NCI-H128 (cell line): Measurements from ENCODE around the gene CCDC88C.

ENCODE experiments used
- DNase-seq: peaks from one replicate; lab custom pipeline; 2025; ENCODE audit not compliant: unreplicated experiment; lab: John Stamatoyannopoulos, UW

CCDC88C gene

DNA sequence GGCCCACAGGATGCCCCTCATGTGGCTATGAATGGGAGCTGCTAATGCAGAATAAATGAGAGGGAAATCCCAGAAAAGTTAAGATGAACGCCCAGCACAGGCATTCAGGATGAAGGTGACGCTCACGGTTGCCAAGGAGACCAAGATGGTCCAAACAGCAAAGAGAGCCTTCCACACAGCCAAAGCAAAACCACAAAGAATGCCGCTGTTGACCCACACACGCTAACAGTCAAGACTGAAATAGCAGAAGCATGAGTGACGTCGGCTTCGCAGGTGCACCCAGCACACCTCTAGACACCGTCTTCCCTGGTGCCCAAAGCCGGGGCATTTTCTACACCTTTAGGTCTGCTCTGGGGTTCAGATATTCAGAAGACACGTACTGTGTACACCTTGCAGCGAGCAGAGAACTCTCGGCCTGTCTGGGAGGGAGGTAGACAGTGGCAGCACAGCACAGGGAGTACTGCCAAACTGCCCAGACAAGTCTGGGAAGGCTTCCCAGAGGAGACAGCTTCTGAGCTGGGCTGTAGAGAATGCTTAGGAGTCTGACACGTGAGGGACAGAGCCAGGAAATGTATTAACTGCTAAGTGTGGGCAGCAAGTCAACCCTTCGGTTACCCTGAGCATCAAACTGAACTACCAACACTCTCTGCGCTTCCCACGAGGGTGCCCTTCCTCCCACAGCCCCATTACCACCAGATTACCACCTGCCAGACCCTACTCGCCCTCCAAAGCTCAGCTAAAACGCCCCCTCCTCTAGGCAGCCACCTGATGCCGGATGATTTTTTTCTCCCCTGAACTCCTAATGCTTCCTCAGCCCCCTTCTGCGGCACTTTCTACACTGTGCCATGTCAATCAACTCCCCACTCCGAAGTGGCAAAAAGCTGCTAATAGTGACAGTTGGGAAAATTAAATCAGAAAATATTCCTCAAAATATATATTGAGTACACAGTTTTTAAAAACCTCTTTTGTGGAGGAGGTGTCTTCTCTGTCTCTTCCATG lies 50.1 kb downstream of the CCDC88C start:
- DNase-seq: no peak

GRCh38 chr14:91366749-91367148 lies 50.9 kb downstream of the CCDC88C start:
- no peak for DNase-seq

GRCh38 chr14:91365552-91365951 lies 52.1 kb downstream of the CCDC88C start:
- no peak for DNase-seq

GRCh38 chr14:91364524-91365270 lies 52.9 kb downstream of the CCDC88C start:
- no peak for DNase-seq

- no peak for DNase-seq
These were observed 53.7 kb downstream of the CCDC88C start for GRCh38 chr14:91363776-91364523.

DNA sequence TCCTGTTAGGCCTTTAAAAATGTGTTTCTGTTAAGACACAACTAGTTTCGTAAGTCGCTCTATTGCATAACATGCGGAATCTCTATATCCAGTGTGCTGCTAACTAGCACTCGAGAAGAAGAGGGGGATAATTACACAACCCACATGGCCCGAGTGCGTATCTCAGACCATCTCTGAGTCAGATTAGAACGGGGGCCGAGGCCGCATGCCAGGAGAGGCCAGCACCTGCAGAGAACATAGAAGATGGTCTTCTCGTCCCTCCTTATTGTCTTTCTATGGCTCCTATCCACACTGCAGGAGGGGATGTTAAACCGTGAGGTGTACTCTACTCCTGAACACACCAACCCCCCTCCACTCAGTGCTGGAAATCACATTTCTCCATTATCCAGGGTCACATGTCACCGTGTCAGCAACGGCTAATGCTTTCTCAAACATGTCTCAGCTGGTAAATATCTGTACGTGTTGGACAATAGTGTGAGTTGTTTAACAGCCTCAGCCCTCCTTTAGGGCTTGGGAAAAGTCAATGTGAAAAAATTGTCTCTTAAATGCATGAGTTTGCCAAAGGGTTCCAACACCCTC lies 56.3 kb downstream of the CCDC88C start:
- no peak for DNase-seq

DNA sequence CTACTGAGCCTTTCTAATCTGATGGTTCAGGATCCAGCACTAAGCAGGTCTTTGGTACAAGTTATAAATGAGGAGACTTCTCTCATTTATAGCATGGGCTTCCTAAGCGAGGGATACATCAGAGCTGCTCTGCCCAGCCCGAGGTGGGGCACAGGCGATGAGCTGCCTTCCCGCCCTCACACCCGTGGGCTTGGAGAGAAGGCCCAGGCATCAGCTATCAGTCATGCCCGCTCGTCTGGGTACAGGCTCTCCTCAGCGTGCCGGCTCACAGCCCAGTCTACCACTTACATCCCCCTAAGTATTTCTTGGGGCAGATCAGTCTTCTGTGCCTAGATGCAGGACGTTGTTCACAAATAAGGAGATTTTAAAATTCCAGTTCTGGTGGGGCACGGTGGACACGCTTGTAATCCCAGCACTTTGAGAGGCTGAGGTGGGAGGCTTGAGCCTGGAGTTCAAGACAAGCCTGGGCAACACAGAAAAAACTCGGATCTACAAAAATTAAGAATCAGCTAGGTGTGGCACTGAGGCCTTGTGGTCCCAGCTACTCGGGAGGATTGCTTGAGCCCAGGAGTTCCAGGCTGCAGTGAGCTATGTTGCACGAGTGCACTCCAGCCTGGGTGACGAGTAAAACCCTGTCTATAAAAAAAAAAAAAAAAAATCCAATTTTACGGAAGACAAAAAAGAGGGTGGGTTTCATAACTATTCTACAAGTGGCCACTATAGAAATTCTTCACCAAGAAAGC lies 57.0 kb downstream of the CCDC88C start:
- DNase-seq: no peak

DNA sequence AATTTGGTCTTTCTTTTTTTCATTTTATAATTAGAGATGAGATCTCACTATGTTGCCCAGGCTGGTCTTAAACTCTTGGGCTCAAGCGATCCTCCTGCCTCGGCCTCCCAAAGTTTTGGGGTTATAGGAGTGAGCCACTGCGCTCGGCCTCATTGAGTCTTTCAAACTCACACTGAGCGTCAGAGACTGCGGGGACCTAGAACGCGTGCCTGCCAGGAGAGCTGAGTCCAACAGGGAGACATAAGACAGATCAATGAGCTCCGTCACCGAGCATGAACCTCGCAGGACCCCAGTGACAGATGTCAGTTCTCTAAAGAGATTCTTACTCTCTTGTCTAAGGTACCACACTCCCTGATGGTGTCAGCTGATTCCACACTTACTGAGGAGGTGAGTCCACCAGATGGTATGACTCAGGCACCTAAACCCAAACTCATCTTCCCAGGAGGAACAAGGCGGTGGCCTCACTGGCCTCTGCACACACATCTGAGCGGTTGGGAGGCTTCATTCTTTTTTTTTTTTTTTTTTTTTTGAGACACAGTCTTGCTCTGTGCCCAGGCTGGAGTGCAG lies 58.9 kb downstream of the CCDC88C start:
- DNase-seq: no peak

DNA sequence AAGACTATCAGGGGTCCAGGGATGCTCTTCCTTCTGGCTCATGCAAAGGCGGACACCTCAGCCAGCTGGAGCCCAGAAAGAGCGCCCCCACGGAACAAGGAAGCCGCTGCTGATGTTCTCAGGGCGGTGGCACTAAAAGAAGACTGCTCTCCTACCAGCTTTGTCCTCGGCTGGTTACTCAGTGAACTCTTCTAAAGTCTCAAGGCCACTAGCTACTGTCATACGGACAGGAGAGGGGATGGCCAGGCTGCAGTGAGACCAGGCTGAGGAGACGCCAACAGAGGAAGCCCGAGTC lies 59.6 kb downstream of the CCDC88C start:
- DNase-seq: no peak

- no peak for DNase-seq
These were observed 60.2 kb downstream of the CCDC88C start for GRCh38 chr14:91357272-91358024.

DNA sequence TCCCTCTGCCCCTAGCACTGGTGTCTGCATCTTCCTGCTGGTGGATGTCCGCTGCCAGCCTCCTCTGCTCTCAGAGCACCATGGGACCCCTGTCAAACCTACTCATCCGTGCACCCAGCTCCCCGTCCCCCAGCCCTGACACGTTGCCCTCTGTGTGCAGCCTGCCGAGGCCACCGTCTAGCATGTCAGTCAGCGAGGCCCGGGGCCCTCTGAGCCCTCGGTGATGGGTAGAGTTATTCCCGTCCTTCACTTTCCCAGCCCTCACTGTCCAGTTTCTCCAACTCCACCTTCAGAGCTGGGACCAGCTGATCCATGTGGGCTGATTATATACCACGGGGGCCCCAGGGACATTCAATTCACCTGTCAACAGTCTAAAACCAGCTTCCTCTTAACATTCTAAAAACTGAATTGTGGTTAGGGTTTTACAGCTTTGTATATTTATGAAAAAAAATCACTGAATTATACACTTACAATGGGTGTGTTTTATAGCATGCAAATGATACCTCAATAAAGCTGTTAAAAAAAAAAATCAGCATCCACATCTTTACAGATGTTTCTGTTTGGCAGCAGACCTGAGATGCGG lies 61.3 kb downstream of the CCDC88C start:
- DNase-seq: no peak

- no peak for DNase-seq
These were observed 62.5 kb downstream of the CCDC88C start for GRCh38 chr14:91354979-91355685.

DNA sequence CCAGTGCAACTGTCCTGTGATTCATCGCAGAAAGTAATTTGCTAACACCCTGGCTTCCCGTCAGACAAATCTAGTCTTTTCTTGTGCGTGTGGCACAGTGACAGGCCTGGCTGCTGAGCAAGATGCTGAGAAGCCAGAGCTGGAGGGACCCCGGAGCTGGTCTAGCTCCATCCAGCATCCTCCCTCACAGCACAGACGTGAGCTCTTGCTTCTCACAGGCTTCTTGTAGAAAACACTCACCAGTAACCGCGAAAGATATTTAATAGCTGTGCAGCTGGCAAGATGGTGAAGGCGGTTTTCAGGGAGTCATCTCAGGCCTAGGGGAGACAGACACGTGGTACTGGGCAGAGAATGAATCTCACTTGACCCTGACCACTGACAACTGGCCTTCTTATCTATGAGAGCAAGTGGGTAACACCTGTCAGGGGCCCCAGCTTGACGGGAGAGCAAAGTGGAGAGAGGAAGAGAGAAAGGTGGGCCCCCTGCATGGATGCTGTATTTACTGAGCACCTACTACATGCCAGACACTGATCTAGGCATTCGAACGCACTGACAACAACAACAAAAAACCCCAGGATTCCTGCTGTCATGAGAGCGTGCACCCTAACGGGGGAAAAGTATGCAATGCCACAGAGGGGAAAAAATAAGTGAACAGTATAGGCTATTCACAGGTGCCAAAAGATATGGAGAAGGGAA lies 63.3 kb downstream of the CCDC88C start:
- no peak for DNase-seq

- no peak for DNase-seq
These were observed 64.6 kb downstream of the CCDC88C start for GRCh38 chr14:91352728-91353692.

GRCh38 chr14:91352053-91352452 lies 65.6 kb downstream of the CCDC88C start:
- no peak for DNase-seq

- DNase-seq: no peak
These were observed 66.1 kb downstream of the CCDC88C start for GRCh38 chr14:91351512-91351862.
